Neural cell (in vitro differentiated cells): ENCODE data around the gene OPRL1. TPM values are rescaled to one million over a fixed set of nuclear protein-coding genes. Genes with fewer than 3 reads are reported as not detected.

Source experiments
- H2AFZ ChIP-seq: fragments of 200-600, 300-800 bp; sonication (generic), shearing (Covaris generic); 2 replicates; pipeline ENCODE4 v1.6.0; 2014; ENCODE audit warnings: low read depth, mild to moderate bottlenecking, antibody characterized with exemption, low read length, moderate library complexity
- H3F3A ChIP-seq: fragments of 200-600 bp; shearing (Covaris generic); 2 replicates; pipeline ENCODE4 v1.6.1; 2016; ENCODE audit warnings: mild to moderate bottlenecking, moderate library complexity, mixed read lengths, antibody characterized with exemption, low read length; ENCODE audit not compliant: insufficient read depth, poor library complexity, severe bottlenecking
- H3K27ac ChIP-seq: fragments of 200-600, 300-800 bp; sonication (generic), shearing (Covaris generic); 2 replicates; pipeline ENCODE4 v1.5.1; 2014; ENCODE audit warnings: mild to moderate bottlenecking, low read length, moderate library complexity
- H3K27me3 ChIP-seq: fragments of 300-800, 200-600 bp; sonication (generic), shearing (Covaris generic); 2 replicates; pipeline ENCODE4 v1.6.0; 2014; ENCODE audit warnings: mild to moderate bottlenecking, low read depth, low read length, moderate library complexity; ENCODE audit not compliant: insufficient read depth
- H3K36me3 ChIP-seq: fragments of 300-800, 200-600 bp; sonication (generic), shearing (Covaris generic); 2 replicates; pipeline ENCODE4 v1.5.1; 2014; ENCODE audit warnings: mild to moderate bottlenecking, antibody characterized with exemption, low read length, moderate library complexity; ENCODE audit not compliant: insufficient read depth
- H3K4me2 ChIP-seq: fragments of 300-800, 200-600 bp; sonication (generic), shearing (Covaris generic); 2 replicates; pipeline ENCODE4 v1.6.0; 2014; ENCODE audit warnings: mild to moderate bottlenecking, low read length
- H3K4me3 ChIP-seq: fragments of 300-800, 200-600 bp; sonication (generic), shearing (Covaris generic); 2 replicates; pipeline ENCODE4 v1.5.1; 2014; ENCODE audit warnings: mild to moderate bottlenecking, low read length, moderate library complexity
- H3K79me2 ChIP-seq: fragments of 200-600 bp; shearing (Covaris generic); replicated peaks from 2 replicates; pipeline ENCODE4 v1.6.0; 2014; ENCODE audit warnings: mild to moderate bottlenecking, low read length, moderate library complexity; ENCODE audit not compliant: insufficient read depth
- H3K9ac ChIP-seq: fragments of 300-800, 200-600 bp; sonication (generic), shearing (Covaris generic); 2 replicates; pipeline ENCODE4 v1.6.1; 2016; ENCODE audit warnings: mild to moderate bottlenecking, low read length, mixed read lengths
- H3K9me2 ChIP-seq: fragments of 200-600 bp; shearing (Covaris generic); 2 replicates; pipeline ENCODE4 v1.6.1; 2016; ENCODE audit warnings: mild to moderate bottlenecking, low read length, mixed read lengths; ENCODE audit not compliant: insufficient read depth
- H3K9me3 ChIP-seq: fragments of 200-600, 300-800 bp; sonication (generic), shearing (Covaris generic); 2 replicates; pipeline ENCODE4 v1.6.1; 2016; ENCODE audit warnings: mild to moderate bottlenecking, mixed run types, low read length, moderate library complexity, mixed read lengths
- H4K20me1 ChIP-seq: fragments of 200-600 bp; shearing (Covaris generic); 2 replicates; pipeline ENCODE4 v1.6.1; 2016; ENCODE audit warnings: mild to moderate bottlenecking, mixed run types; ENCODE audit not compliant: insufficient read depth
- EZH2 ChIP-seq: fragments of 200-600, 300-800 bp; shearing (Covaris generic), sonication (generic); IDR thresholded peaks from 2 replicates; pipeline ENCODE4 v1.6.1; 2014; ENCODE audit warnings: antibody characterized with exemption, low read length, borderline replicate concordance, mild to moderate bottlenecking; ENCODE audit not compliant: insufficient read depth, poor library complexity, severe bottlenecking
- RAD21 ChIP-seq: fragments of 450-650 bp; conservative IDR thresholded peaks from 2 replicates; pipeline ENCODE4 v1.6.1; 2014; ENCODE audit warnings: antibody characterized with exemption, mild to moderate bottlenecking, moderate library complexity
- SMC3 ChIP-seq: fragments of 450-650 bp; conservative IDR thresholded peaks from 2 replicates; pipeline ENCODE4 v1.6.1; 2014; ENCODE audit warnings: antibody characterized with exemption, mild to moderate bottlenecking, moderate library complexity; ENCODE audit not compliant: poor library complexity
- polyA plus RNA-seq: library from polyadenylated mRNA; depleted of rRNA; stranded (reverse); fragments of >200 nt; gene quantifications from 2 replicates; pipeline ENCODE4 v1.2.3, GENCODE V29; 2014
- TF ChIP-seq, protein P1 (sequence below): IDR thresholded peaks from 2 replicates; pipeline ENCODE4 v1.6.1; 2012; ENCODE audit warnings: borderline replicate concordance

OPRL1 gene
- polyA plus RNA-seq, 1 donor from 2014 or later = 18.3 TPM

DNA sequence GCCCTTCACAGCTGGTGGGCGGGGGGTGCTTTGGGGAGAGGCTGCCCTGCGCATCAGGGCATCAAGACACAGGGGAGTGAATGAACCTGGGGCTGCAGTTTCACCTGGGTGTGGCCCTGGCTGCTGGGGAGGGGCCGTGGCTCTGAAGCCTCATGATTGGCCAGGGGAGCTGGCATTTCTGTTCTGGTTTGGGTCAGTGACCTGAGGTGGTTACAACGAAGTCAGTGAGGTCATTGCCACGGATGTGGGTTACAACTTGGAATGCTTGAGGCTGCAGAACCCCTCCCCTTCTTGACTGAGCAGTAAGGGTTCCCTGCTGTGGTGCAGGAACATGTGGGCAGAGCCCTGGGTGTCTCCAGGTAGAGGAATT is 13.9 kb upstream of the OPRL1 start:
- H3K79me2 ChIP-seq = peaks cover 7% of the 10 kb centered on the region
- no peak overlapping the region for H3K4me3 ChIP-seq
- no peaks in the 10 kb centered on the region for H4K20me1 ChIP-seq
- no peak overlapping the region for H3K27ac ChIP-seq
- H3K27me3 ChIP-seq = no peaks in the 10 kb centered on the region
- TF ChIP-seq RAD21 = no peak
- no peak overlapping the region for H3K4me2 ChIP-seq
- no peaks in the 10 kb centered on the region for H3K36me3 ChIP-seq
- no peaks in the 10 kb centered on the region for H3F3A ChIP-seq
- no peak overlapping the region for H2AFZ ChIP-seq
- no peak overlapping the region for H3K9ac ChIP-seq
- H3K9me2 ChIP-seq = no peaks in the 10 kb centered on the region
- no peaks in the 10 kb centered on the region for H3K9me3 ChIP-seq

DNA sequence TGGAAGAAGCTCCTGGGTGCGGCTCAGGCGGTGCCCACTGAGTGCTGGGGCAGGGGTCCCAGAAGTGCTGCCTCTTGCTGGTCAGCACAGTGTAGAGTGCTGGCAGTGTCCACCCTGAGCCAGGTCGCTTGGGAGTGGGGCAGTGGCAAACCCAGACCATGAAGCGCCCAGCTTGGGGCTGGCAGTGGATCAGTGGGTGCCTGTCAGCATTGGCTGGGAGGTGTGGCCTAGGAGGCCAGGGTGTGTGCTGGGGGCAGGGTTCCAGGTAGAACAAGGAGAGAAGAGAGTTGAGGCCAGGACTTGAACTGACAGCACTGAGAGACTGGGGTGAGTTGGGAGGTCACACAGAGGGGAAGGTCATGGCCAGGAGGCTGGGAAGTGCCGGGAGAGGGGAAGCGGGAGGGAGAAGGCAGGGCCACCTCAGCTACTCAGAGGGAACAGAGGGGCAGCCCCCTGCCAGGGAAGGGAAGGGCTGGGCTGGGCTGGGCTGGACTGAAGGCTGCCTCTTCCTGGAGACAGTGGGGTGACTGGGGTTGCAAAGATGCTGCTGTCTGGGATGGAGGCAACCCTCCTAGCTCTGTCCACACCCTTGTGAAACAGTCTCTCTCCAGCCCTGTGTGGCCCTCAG is 12.8 kb upstream of the OPRL1 start:
- Histone ChIP-seq H3K27ac (no peak overlapping the region), H3K27me3 (no peaks in the 10 kb centered on the region), H2AFZ (no peak overlapping the region), H4K20me1 (no peaks in the 10 kb centered on the region), H3K36me3 (no peaks in the 10 kb centered on the region), H3K9ac (no peak overlapping the region), H3K4me3 (no peak overlapping the region), H3K4me2 (no peak overlapping the region), H3K9me2 (no peaks in the 10 kb centered on the region), H3K9me3 (no peaks in the 10 kb centered on the region), H3F3A (no peaks in the 10 kb centered on the region), H3K79me2 (peaks cover 7% of the 10 kb centered on the region)
- TF ChIP-seq, protein P1, sequence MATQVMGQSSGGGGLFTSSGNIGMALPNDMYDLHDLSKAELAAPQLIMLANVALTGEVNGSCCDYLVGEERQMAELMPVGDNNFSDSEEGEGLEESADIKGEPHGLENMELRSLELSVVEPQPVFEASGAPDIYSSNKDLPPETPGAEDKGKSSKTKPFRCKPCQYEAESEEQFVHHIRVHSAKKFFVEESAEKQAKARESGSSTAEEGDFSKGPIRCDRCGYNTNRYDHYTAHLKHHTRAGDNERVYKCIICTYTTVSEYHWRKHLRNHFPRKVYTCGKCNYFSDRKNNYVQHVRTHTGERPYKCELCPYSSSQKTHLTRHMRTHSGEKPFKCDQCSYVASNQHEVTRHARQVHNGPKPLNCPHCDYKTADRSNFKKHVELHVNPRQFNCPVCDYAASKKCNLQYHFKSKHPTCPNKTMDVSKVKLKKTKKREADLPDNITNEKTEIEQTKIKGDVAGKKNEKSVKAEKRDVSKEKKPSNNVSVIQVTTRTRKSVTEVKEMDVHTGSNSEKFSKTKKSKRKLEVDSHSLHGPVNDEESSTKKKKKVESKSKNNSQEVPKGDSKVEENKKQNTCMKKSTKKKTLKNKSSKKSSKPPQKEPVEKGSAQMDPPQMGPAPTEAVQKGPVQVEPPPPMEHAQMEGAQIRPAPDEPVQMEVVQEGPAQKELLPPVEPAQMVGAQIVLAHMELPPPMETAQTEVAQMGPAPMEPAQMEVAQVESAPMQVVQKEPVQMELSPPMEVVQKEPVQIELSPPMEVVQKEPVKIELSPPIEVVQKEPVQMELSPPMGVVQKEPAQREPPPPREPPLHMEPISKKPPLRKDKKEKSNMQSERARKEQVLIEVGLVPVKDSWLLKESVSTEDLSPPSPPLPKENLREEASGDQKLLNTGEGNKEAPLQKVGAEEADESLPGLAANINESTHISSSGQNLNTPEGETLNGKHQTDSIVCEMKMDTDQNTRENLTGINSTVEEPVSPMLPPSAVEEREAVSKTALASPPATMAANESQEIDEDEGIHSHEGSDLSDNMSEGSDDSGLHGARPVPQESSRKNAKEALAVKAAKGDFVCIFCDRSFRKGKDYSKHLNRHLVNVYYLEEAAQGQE = no peak
- no peak for TF ChIP-seq RAD21

DNA sequence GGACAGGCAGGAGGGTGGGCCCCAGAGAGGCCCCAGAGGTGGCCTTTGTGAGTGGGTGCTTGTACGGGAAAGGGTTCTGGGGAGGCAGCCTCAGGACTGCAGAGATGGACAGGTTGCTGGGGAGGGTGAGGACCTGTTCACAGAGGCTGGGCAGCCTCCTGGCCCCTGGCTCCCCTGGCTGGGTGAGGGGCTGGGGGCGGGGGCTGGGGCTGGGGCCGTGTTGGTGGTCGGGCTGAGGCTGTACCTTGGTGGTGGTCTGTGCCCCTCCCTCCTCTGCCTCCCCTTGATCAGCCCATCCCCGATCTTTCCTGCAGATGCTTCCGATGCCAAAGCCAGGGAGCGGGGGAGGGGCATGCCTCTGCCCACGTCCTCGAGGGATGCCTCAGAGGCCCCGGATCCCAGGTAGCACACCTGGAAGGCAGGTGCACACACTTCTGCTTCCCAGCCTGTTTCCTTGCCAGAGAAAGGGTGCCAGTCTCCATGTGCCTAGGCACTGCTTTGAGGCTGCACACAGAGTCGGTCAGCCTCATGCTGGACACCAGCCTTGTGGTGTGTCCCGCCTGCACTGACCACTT is 12.1 kb upstream of the OPRL1 start:
- Histone ChIP-seq H3K9me3 (no peaks in the 10 kb centered on the region), H3K27me3 (no peaks in the 10 kb centered on the region), H2AFZ (no peak overlapping the region), H3K79me2 (peaks cover 7% of the 10 kb centered on the region), H3K9me2 (no peaks in the 10 kb centered on the region), H3K4me3 (no peak overlapping the region), H3K4me2 (no peak overlapping the region), H3K36me3 (no peaks in the 10 kb centered on the region), H4K20me1 (no peaks in the 10 kb centered on the region), H3K9ac (no peak overlapping the region), H3F3A (no peaks in the 10 kb centered on the region), H3K27ac (no peak overlapping the region)
- TF ChIP-seq SMC3 = no peak
- no peak for TF ChIP-seq RAD21
- no peak for TF ChIP-seq EZH2
